CD8-positive, alpha-beta memory T cell (primary cell): ENCODE measurements around the gene ADGRD2. TPM values are rescaled to one million over a fixed set of nuclear protein-coding genes. Genes with fewer than 3 reads are reported as not detected.

Experiments used
- CTCF ChIA-PET: fragments of 350-600 bp; sonication (Branson Sonifier 250); formaldehyde crosslinking; loops from one replicate; lab custom pipeline; 2021; ENCODE audit warnings: antibody characterized with exemption; lab: Charles Lee
- POLR2A ChIA-PET: fragments of 350-600 bp; sonication (Branson Sonifier 250); formaldehyde crosslinking; loops from one replicate; lab custom pipeline; 2021; ENCODE audit warnings: antibody characterized with exemption; lab: Charles Lee
- DNase-seq, 5 donors: peaks; one replicate each; pipeline versions ENCODE4 v3.0.0 to v3.0.0-alpha.2; 2020 to 2022; ENCODE audit warnings: mixed read lengths in 1 of 5
- H3K27ac ChIP-seq: one replicate; pipeline ENCODE4 v1.7.0; 2013; ENCODE audit warnings: low read depth, mild to moderate bottlenecking, low read length, moderate library complexity
- H3K27me3 ChIP-seq: 2 replicates; pipeline ENCODE4 v1.7.0; 2013; ENCODE audit warnings: low read length, mild to moderate bottlenecking; ENCODE audit not compliant: insufficient read depth, poor library complexity, severe bottlenecking
- H3K36me3 ChIP-seq: 2 replicates; pipeline ENCODE4 v1.7.0; 2013; ENCODE audit warnings: mild to moderate bottlenecking, low read length, moderate library complexity; ENCODE audit not compliant: insufficient read depth
- H3K4me1 ChIP-seq: 2 replicates; pipeline ENCODE4 v1.7.0; 2013; ENCODE audit warnings: mild to moderate bottlenecking, low read length, moderate library complexity; ENCODE audit not compliant: insufficient read depth
- H3K4me3 ChIP-seq: 2 replicates; pipeline ENCODE4 v1.7.0; 2013; ENCODE audit warnings: mild to moderate bottlenecking, low read length
- H3K9me3 ChIP-seq: 2 replicates; pipeline ENCODE4 v1.7.0; 2013; ENCODE audit warnings: mild to moderate bottlenecking, low read length
- H3K27ac Mint-ChIP-seq, 8 donors: one replicate each; pipeline ENCODE4 v1.8.0; 2020 to 2021; ENCODE audit warnings: mixed read lengths in 8 of 8, mild to moderate bottlenecking in 6 of 8, inconsistent platforms in 3 of 8, moderate library complexity in 3 of 8
- H3K27me3 Mint-ChIP-seq, 2 donors: one replicate each; pipeline ENCODE4 v1.8.0; 2020 to 2021; ENCODE audit warnings: mixed read lengths in 2 of 2, mild to moderate bottlenecking in 1 of 2, moderate library complexity in 1 of 2
- H3K36me3 Mint-ChIP-seq, 3 donors: one replicate each; pipeline ENCODE4 v1.8.0; 2020 to 2021; ENCODE audit warnings: mixed read lengths in 3 of 3, inconsistent platforms in 1 of 3, mild to moderate bottlenecking in 1 of 3
- H3K4me1 Mint-ChIP-seq, 3 donors: one replicate each; pipeline ENCODE4 v1.8.0; 2020 to 2021; ENCODE audit warnings: mixed read lengths in 3 of 3, inconsistent platforms in 1 of 3, mild to moderate bottlenecking in 1 of 3
- H3K4me3 Mint-ChIP-seq, 7 donors: one replicate each; pipeline ENCODE4 v1.8.0; 2020 to 2021; ENCODE audit warnings: mixed read lengths in 7 of 7, mild to moderate bottlenecking in 6 of 7, moderate library complexity in 4 of 7, inconsistent platforms in 2 of 7
- H3K9me3 Mint-ChIP-seq, 5 donors: one replicate each; pipeline ENCODE4 v1.8.0; 2020 to 2022; ENCODE audit warnings: mixed read lengths in 5 of 5, mild to moderate bottlenecking in 3 of 5, moderate library complexity in 2 of 5, inconsistent platforms in 1 of 5
- polyA plus RNA-seq: library from polyadenylated mRNA; unstranded; fragments of 300-500 nt; fragmentation: Illumina TruSeq; gene quantifications from one replicate; pipeline ENCODE4 v1.2.3, GENCODE V29; 2021
- total RNA-seq, 2 experiments: library from RNA; stranded (reverse); gene quantifications; one replicate each; pipeline ENCODE4 v1.2.3, GENCODE V29; 2021

Gene ADGRD2
- total and polyA plus RNA-seq, 3 experiments from 2014 or later: not detected

DNA sequence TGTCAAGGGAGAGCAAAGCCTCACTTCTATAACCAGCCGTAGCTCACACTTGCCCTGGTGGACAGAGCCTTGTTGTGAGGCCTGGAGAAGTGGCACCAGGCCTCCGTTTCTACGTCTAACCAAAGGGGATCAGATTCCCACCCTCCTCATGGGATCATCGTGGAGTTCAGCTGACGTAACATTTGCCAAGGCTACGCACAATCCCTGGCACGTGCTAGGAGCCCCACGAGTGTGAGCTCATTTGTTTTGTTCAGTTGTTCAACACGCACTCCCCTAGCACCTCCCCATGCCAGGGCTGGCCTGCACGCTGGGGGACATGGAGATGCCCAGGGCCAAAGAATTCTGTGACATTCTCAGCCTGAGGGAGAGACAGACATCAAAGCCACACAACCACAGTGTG, 23.1 kb downstream of the ADGRD2 start:
- ChIA-PET POLR2A (no interaction called here), CTCF (no interaction called here)
- Mint-ChIP-seq H3K4me1 (no peaks in the 10 kb centered on the region), H3K9me3 (no peaks in the 10 kb centered on the region), H3K27ac (no peak overlapping the region), H3K36me3 (no peaks in the 10 kb centered on the region), H3K4me3 (no peak overlapping the region), H3K27me3 (peaks cover 12 to 31% of the 10 kb centered on the region in 2 donors)
- Histone ChIP-seq H3K36me3 (no peaks in the 10 kb centered on the region), H3K27me3 (no peaks in the 10 kb centered on the region), H3K9me3 (no peaks in the 10 kb centered on the region), H3K27ac (no peak overlapping the region), H3K4me3 (no peak overlapping the region), H3K4me1 (no peaks in the 10 kb centered on the region)
- DNase-seq: no peak

DNA sequence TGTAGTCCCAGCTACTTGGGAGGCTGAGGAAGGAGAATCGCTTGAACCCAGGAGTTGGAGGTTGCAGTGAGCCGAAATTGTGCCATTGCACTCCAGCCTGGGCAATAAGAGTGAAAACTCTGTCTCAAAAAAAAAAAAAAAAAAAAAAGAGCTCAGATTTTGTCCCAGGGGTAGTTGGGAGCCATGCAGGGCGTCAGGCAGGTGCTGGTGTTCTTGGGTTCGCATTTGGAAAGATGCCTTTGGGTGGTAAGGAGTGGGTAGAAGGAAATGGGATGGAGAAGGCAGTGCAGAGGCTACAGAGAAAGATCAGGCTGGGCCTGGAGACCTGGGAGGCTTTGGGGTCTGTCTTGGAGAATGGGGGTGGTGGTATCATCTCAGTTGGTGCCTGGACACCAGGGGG, 23.9 kb downstream of the ADGRD2 start:
- H3K36me3 Mint-ChIP-seq: no peaks in the 10 kb centered on the region
- no peaks in the 10 kb centered on the region for H3K4me1 Mint-ChIP-seq
- POLR2A ChIA-PET: no interaction called here
- H3K4me3 ChIP-seq: no peak overlapping the region
- H3K27me3 ChIP-seq: no peaks in the 10 kb centered on the region
- peaks cover 11 to 33% of the 10 kb centered on the region in 2 donors for H3K27me3 Mint-ChIP-seq
- no peak overlapping the region for H3K27ac Mint-ChIP-seq
- no peak for DNase-seq
- no peaks in the 10 kb centered on the region for H3K9me3 ChIP-seq
- no peak overlapping the region for H3K27ac ChIP-seq
- CTCF ChIA-PET: interaction anchor here (1.1 kb wide), 1 partner anchor 10 kb away, joined by 3 read pairs; no protein-coding TSS in a partner anchor
- H3K9me3 Mint-ChIP-seq: no peaks in the 10 kb centered on the region
- H3K36me3 ChIP-seq: no peaks in the 10 kb centered on the region
- no peak overlapping the region for H3K4me3 Mint-ChIP-seq
- H3K4me1 ChIP-seq: no peaks in the 10 kb centered on the region

GRCh38 chr9:124475158-124475867, 25.1 kb downstream of the ADGRD2 start:
- no peaks in the 10 kb centered on the region for H3K9me3 Mint-ChIP-seq
- H3K9me3 ChIP-seq: no peaks in the 10 kb centered on the region
- CTCF ChIA-PET: no interaction called here
- H3K4me3 Mint-ChIP-seq: no peak overlapping the region
- no peaks in the 10 kb centered on the region for H3K27me3 ChIP-seq
- peaks cover 11 to 38% of the 10 kb centered on the region in 2 donors for H3K27me3 Mint-ChIP-seq
- H3K4me1 Mint-ChIP-seq: no peaks in the 10 kb centered on the region
- no peaks in the 10 kb centered on the region for H3K36me3 Mint-ChIP-seq
- no peaks in the 10 kb centered on the region for H3K36me3 ChIP-seq
- H3K27ac ChIP-seq: no peak overlapping the region
- no peaks in the 10 kb centered on the region for H3K4me1 ChIP-seq
- no peak for DNase-seq
- no peak overlapping the region for H3K4me3 ChIP-seq
- POLR2A ChIA-PET: no interaction called here
- no peak overlapping the region for H3K27ac Mint-ChIP-seq

GRCh38 chr9:124475868-124476690, 25.8 kb downstream of the ADGRD2 start:
- H3K27me3 ChIP-seq: no peaks in the 10 kb centered on the region
- H3K4me1 ChIP-seq: no peaks in the 10 kb centered on the region
- Mint-ChIP-seq H3K27me3 (peaks cover 11 to 40% of the 10 kb centered on the region in 2 donors), H3K27ac (no peak overlapping the region), H3K4me3 (no peak overlapping the region), H3K36me3 (no peaks in the 10 kb centered on the region), H3K9me3 (no peaks in the 10 kb centered on the region), H3K4me1 (no peaks in the 10 kb centered on the region)
- no peak overlapping the region for H3K4me3 ChIP-seq
- no peaks in the 10 kb centered on the region for H3K36me3 ChIP-seq
- POLR2A ChIA-PET: no interaction called here
- DNase-seq: no peak
- CTCF ChIA-PET: no interaction called here
- H3K27ac ChIP-seq: no peak overlapping the region
- H3K9me3 ChIP-seq: no peaks in the 10 kb centered on the region

GRCh38 chr9:124477211-124477647, 27.0 kb downstream of the ADGRD2 start:
- POLR2A ChIA-PET: no interaction called here
- CTCF ChIA-PET: no interaction called here
- H3K4me3 Mint-ChIP-seq: peak overlapping the region in 1 of 7 donors; percentile 40
- Histone ChIP-seq H3K9me3 (no peaks in the 10 kb centered on the region), H3K36me3 (no peaks in the 10 kb centered on the region), H3K27me3 (no peaks in the 10 kb centered on the region), H3K4me3 (no peak overlapping the region), H3K4me1 (no peaks in the 10 kb centered on the region), H3K27ac (no peak overlapping the region)
- no peak for DNase-seq
- H3K4me1 Mint-ChIP-seq: no peaks in the 10 kb centered on the region
- H3K27ac Mint-ChIP-seq: no peak overlapping the region
- no peaks in the 10 kb centered on the region for H3K9me3 Mint-ChIP-seq
- peaks cover 11 to 36% of the 10 kb centered on the region in 2 donors for H3K27me3 Mint-ChIP-seq
- H3K36me3 Mint-ChIP-seq: no peaks in the 10 kb centered on the region

DNA sequence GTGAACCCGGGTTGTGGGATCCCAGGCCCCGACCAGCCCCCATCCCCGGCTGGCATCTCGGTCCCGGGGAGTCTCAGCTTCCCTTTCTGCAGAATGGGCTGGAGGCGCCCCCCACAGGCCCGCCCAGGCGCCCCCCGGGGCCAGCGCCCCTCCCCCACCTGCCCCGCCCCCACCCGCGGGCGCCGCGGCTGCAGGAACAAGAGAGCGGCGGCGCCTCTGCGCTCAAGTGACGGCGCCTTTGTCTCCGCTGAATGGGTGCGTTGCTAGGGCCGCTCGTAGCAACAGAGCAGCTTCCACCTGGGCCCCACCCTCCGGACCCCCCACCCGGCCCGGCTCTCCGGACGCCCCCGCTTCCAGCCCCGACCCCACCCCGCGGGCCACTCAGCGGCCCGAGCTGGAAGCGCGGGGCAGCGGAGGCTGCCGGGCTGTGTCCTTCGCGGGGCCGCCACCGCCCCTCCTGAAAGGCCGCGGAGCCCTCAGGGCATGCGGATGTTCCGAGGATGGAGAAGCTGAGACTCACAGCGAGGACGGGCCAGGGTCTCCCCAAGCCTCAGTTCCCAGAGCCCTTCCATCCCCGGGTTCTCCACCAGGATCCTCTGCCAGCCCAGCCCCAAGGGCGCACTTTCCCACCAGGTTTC, 27.5 kb downstream of the ADGRD2 start:
- Histone ChIP-seq H3K27me3 (no peaks in the 10 kb centered on the region), H3K4me3 (no peak overlapping the region)
- H3K9me3 Mint-ChIP-seq: no peaks in the 10 kb centered on the region

DNA sequence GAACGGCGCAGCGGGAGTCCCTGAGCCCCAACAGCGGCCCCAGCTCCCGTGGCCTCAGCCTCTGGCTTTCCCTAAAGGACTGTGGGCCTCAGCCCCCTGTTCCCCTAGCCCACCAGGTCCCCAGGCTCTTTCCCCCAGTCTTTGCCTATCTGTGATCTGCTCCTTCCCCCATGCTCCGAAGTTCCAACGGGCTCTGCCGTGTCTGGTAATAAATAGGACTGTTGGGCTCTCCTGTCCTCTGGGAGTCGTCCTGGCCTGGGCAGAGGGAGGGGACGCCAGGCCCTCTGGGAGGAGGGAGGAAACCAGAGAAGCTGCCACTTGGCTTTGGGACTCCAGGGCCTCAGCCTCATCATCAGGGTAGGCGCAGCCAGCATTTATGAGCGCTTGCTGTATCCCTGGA, 28.1 kb downstream of the ADGRD2 start:
- H3K36me3 ChIP-seq: no peaks in the 10 kb centered on the region
- H3K27me3 ChIP-seq: no peaks in the 10 kb centered on the region
- CTCF ChIA-PET: no interaction called here
- Mint-ChIP-seq H3K4me1 (no peaks in the 10 kb centered on the region), H3K9me3 (no peaks in the 10 kb centered on the region), H3K27me3 (peaks cover 11 to 28% of the 10 kb centered on the region in 2 donors), H3K36me3 (no peaks in the 10 kb centered on the region), H3K27ac (no peak overlapping the region), H3K4me3 (no peak overlapping the region)
- no peak overlapping the region for H3K27ac ChIP-seq
- POLR2A ChIA-PET: no interaction called here
- H3K9me3 ChIP-seq: no peaks in the 10 kb centered on the region
- no peaks in the 10 kb centered on the region for H3K4me1 ChIP-seq
- no peak for DNase-seq
- H3K4me3 ChIP-seq: no peak overlapping the region

More for the DNA sequence above, 27.5 kb downstream of the ADGRD2 start:
- POLR2A ChIA-PET: no interaction called here
- CTCF ChIA-PET: no interaction called here
- Mint-ChIP-seq H3K27me3 (peaks cover 11 to 33% of the 10 kb centered on the region in 2 donors), H3K27ac (no peak overlapping the region), H3K4me1 (no peaks in the 10 kb centered on the region), H3K36me3 (no peaks in the 10 kb centered on the region), H3K4me3 (no peak overlapping the region)
- no peaks in the 10 kb centered on the region for H3K4me1 ChIP-seq
- H3K27ac ChIP-seq: no peak overlapping the region
- H3K36me3 ChIP-seq: no peaks in the 10 kb centered on the region
- no peaks in the 10 kb centered on the region for H3K9me3 ChIP-seq
- DNase-seq: no peak

- Histone ChIP-seq H3K27ac (no peak overlapping the region), H3K9me3 (no peaks in the 10 kb centered on the region), H3K4me3 (no peak overlapping the region), H3K27me3 (no peaks in the 10 kb centered on the region), H3K4me1 (no peaks in the 10 kb centered on the region), H3K36me3 (no peaks in the 10 kb centered on the region)
- ChIA-PET CTCF (no interaction called here), POLR2A (no interaction called here)
- Mint-ChIP-seq H3K27me3 (peaks cover 7 to 21% of the 10 kb centered on the region in 2 donors), H3K4me3 (no peak overlapping the region), H3K27ac (no peak overlapping the region), H3K36me3 (no peaks in the 10 kb centered on the region), H3K9me3 (no peaks in the 10 kb centered on the region), H3K4me1 (no peaks in the 10 kb centered on the region)
- DNase-seq: no peak
Measured at GRCh38 chr9:124479371-124479770, 29.1 kb downstream of the ADGRD2 start.
